OCI-LY1 (cell line): ENCODE measurements around the gene ACKR2.

Experiments used
- CTCF ChIP-seq: fragments of 200-600 bp; sonication (generic), shearing (Covaris generic); IDR thresholded peaks from 2 replicates; pipeline ENCODE4 v1.5.1; 2017; ENCODE audit warnings: mild to moderate bottlenecking, antibody characterized with exemption, low read length, moderate library complexity, mixed read lengths
- EZH2 ChIP-seq: fragments of 200-600 bp; sonication (generic), shearing (Covaris generic); IDR thresholded peaks from 2 replicates; pipeline ENCODE4 v1.8.0; 2017; ENCODE audit warnings: borderline replicate concordance, mixed run types, mild to moderate bottlenecking, antibody characterized with exemption, low read length, moderate library complexity, mixed read lengths

GRCh38 chr3:42880601-42881451, 71.6 kb downstream of the ACKR2 start:
- TF ChIP-seq EZH2 = no peak
- peak; percentile 77 for TF ChIP-seq CTCF
